K562 (cell line): Measurements from ENCODE around the gene ATP2B1. TPM values are rescaled to one million over a fixed set of nuclear protein-coding genes. Genes with fewer than 3 reads are reported as not detected.
A peak's percentile ranks its signal among the peaks of the same experiment; 100 is the strongest.

Source experiments
- ATAC-seq: fragments of 200-7000 bp; cut with Tn5 transposase; 3 replicates; pipeline ENCODE4 v1.9.1; 2020; ENCODE audit warnings: moderate library complexity
- BruUV-seq: library from RNA; stranded (reverse); fragments of 400-500 nt; replicated peaks from 2 replicates; lab custom pipeline; 2021; lab: Mats Ljungman, UMichigan
- CTCF ChIA-PET: fragments of 300-600 bp; formaldehyde crosslinking; extraction: SDS; loops from one replicate; lab custom pipeline; 2021; ENCODE audit warnings: low intra/inter-chr PET ratio; lab: Yijun Ruan, JAX
- POLR2A ChIA-PET: fragments of 300-600, 350-650 bp; sonication (Branson Sonifier 250); formaldehyde crosslinking; extraction: SDS; loops from one replicate; lab custom pipeline; 2021; ENCODE audit warnings: antibody characterized with exemption, inconsistent platforms; lab: Yijun Ruan, JAX
- DNase-seq, 4 experiments: peaks; one replicate each; pipeline versions ENCODE4 v3.0.0 to v3.0.0-alpha.2; 2011 to 2018; ENCODE audit warnings: low spot score in 3 of 4, mixed read lengths in 3 of 4; ENCODE audit errors: extremely low read depth in 1 of 4
- FAIRE-seq: peaks from 2 replicates; lab custom pipeline; 2011; peaks lifted over from hg19 to GRCh38; lab: Jason Lieb, UNC
- H2AFZ ChIP-seq: 2 replicates; pipeline ENCODE4 v1.6.0; 2011; ENCODE audit warnings: low read depth, low read length, control low read depth, inconsistent platforms
- H3K27ac ChIP-seq: fragments of 200-600 bp; 3 replicates; pipeline ENCODE4 v1.8.0; 2011; ENCODE audit warnings: low read depth, mild to moderate bottlenecking, control low read depth, inconsistent platforms, low read length, moderate library complexity, mixed read lengths; ENCODE audit errors: extremely low read depth
- H3K27me3 ChIP-seq, 2 experiments: fragments of 300-600 bp in 1 of 2; 2 replicates in 1 of 2; 3 replicates in 1 of 2; pipeline versions ENCODE4 v1.6.0 to v1.8.0; 2011; ENCODE audit warnings: inconsistent platforms in 2 of 2, low read length in 2 of 2, mild to moderate bottlenecking in 1 of 2, mixed read lengths in 1 of 2, moderate library complexity in 1 of 2; ENCODE audit not compliant: control insufficient read depth in 2 of 2, insufficient read depth in 2 of 2
- H3K36me3 ChIP-seq: fragments of 300-600 bp; 3 replicates; pipeline ENCODE4 v1.8.0; 2011; ENCODE audit warnings: mild to moderate bottlenecking, low read length, inconsistent platforms; ENCODE audit not compliant: control insufficient read depth, insufficient read depth
- H3K4me1 ChIP-seq, 2 experiments: fragments of 200-600 bp in 1 of 2; replicated peaks in 1 of 2; 2 replicates in 1 of 2; 3 replicates in 1 of 2; pipeline versions ENCODE4 v1.5.1 to v1.8.0; 2011; ENCODE audit warnings: inconsistent platforms in 2 of 2, low read length in 2 of 2, mild to moderate bottlenecking in 1 of 2, mixed read lengths in 1 of 2, moderate library complexity in 1 of 2; ENCODE audit not compliant: control insufficient read depth in 2 of 2, insufficient read depth in 2 of 2
- H3K4me2 ChIP-seq: 2 replicates; pipeline ENCODE4 v1.6.1; 2011; ENCODE audit warnings: low read length, control low read depth, inconsistent platforms, mixed read lengths; ENCODE audit not compliant: insufficient read depth
- H3K4me3 ChIP-seq: fragments of 200-600 bp; sonication (generic), shearing (Covaris generic); 2 replicates; pipeline ENCODE4 v1.5.1; 2016; ENCODE audit warnings: control low read depth, inconsistent platforms
- H3K79me2 ChIP-seq: fragments of 200-600 bp; 3 replicates; pipeline ENCODE4 v1.8.0; 2011; ENCODE audit warnings: low read length, inconsistent platforms; ENCODE audit not compliant: control insufficient read depth, insufficient read depth
- H3K9ac ChIP-seq, 2 experiments: 2 replicates each; pipeline versions ENCODE4 v1.6.0 to v1.6.1; 2011; ENCODE audit warnings: low read depth in 2 of 2, low read length in 2 of 2, control low read depth in 1 of 2, inconsistent platforms in 1 of 2, mild to moderate bottlenecking in 1 of 2, mixed read lengths in 1 of 2; ENCODE audit not compliant: insufficient read depth in 1 of 2
- H3K9me1 ChIP-seq: one replicate; pipeline ENCODE4 v1.6.0; 2011; ENCODE audit warnings: inconsistent platforms, mild to moderate bottlenecking, low read length, moderate library complexity; ENCODE audit not compliant: control insufficient read depth, insufficient read depth
- H3K9me3 ChIP-seq: replicated peaks from 2 replicates; pipeline ENCODE4 v1.5.1; 2011; ENCODE audit warnings: low read depth, low read length, inconsistent platforms; ENCODE audit not compliant: control insufficient read depth, insufficient read depth
- H4K20me1 ChIP-seq: replicated peaks from 2 replicates; pipeline ENCODE4 v1.6.1; 2011; ENCODE audit warnings: low read length, inconsistent platforms, mixed read lengths; ENCODE audit not compliant: control insufficient read depth, insufficient read depth
- FOXO4 ChIP-seq: fragments of 450-650 bp; formaldehyde crosslinking; IDR thresholded peaks from 2 replicates; pipeline ENCODE4 v1.4.0; 2020; ENCODE audit warnings: mild to moderate bottlenecking, moderate library complexity
- HMBOX1 ChIP-seq: sonication (generic); IDR thresholded peaks from 2 replicates; pipeline ENCODE4 v1.6.1; 2016
- ID3 ChIP-seq, 2 experiments: fragments of 250-450 bp in 1 of 2; fragments of 450-650 bp in 1 of 2; sonication (Bioruptor Pico) in 1 of 2; IDR thresholded peaks; 2 replicates each; pipeline versions ENCODE4 v1.6.1 to v1.8.0; 2016 to 2021; ENCODE audit warnings: mild to moderate bottlenecking in 2 of 2, moderate library complexity in 2 of 2, missing compliant biosample characterization in 1 of 2, missing genetic modification characterization in 1 of 2
- MAFG ChIP-seq: fragments of 450-650 bp; conservative IDR thresholded peaks from 2 replicates; pipeline ENCODE4 v1.6.1; 2016; ENCODE audit warnings: missing genetic modification characterization, missing compliant biosample characterization
- WGBS: fragments of 100-300 bp; shearing (Covaris generic); methylation state at CpG from one replicate; pipeline ENCODE4 v1.1.6; 2016; ENCODE audit warnings: low coverage, mixed read lengths; ENCODE audit not compliant: insufficient coverage; ENCODE audit errors: missing lambda C conversion rate; 5-methylcytosine and 5-hydroxymethylcytosine counted together
- in situ Hi-C: fragments of 300-500 bp; cut with MboI; formaldehyde crosslinking; loops from 4 replicates; pipeline ENCODE4 v1.15.0; 2018; ENCODE audit warnings: inconsistent platforms, mixed read lengths
- intact Hi-C: fragments of 100-400 bp; cut with micrococcal nuclease; formaldehyde crosslinking; loops from 2 replicates; pipeline ENCODE4 v1.14.2; 2022
- polyA plus RNA-seq, 8 experiments: library from polyadenylated mRNA; depleted of rRNA in 4 of 8; stranded (reverse) in 5 of 8; unstranded in 3 of 8; fragments of >200 nt; fragmentation: Nextera tagmentation in 2 of 8; fragmentation: Illumina TruSeq in 1 of 8; extraction: Ambion mirVana in 2 of 8; extraction: Trizol in 1 of 8; gene quantifications; 2 replicates each; pipeline versions ENCODE4 v1.2.1 to v1.2.3, GENCODE V29; 2011 to 2014; ENCODE audit warnings: inconsistent platforms in 1 of 8, missing spikeins in 1 of 8
- total RNA-seq, 7 experiments: library from RNA; depleted of rRNA in 6 of 7; stranded (reverse); fragments of >200 nt in 6 of 7; fragmentation: Illumina TruSeq in 2 of 7; extraction: Trizol in 2 of 7; gene quantifications; 2 replicates each; pipeline versions ENCODE4 v1.2.1 to v1.2.3, GENCODE V29; 2011 to 2021; ENCODE audit warnings: low replicate concordance in 1 of 7

Gene ATP2B1
- total and polyA plus RNA-seq, 9 of the 15 experiments (the other 6 are each of a cell fraction or from before 2014, with no cell fraction given) = 8.6 to 39.0 (median 27.8) TPM

GRCh38 chr12:89634508-89634907 lies 74.1 kb downstream of the ATP2B1 start:
- in situ Hi-C loops = no loop called here
- H3K4me2 ChIP-seq = no peak overlapping the region
- no peak for DNase-seq
- no peaks in the 10 kb centered on the region; a peak in 1 of 5 replicates for H3K4me1 ChIP-seq
- no peak overlapping the region for H2AFZ ChIP-seq
- H3K9ac ChIP-seq = no peak overlapping the region
- H3K79me2 ChIP-seq = no peaks in the 10 kb centered on the region
- BruUV-seq = no TSS peak
- no peaks in the 10 kb centered on the region for H3K27me3 ChIP-seq
- ChIA-PET CTCF (no interaction called here), POLR2A (interaction anchor here (1.7 kb wide), 1 partner anchor 29 kb away, joined by 3 read pairs; no protein-coding TSS in a partner anchor)
- H4K20me1 ChIP-seq = no peaks in the 10 kb centered on the region
- ATAC-seq = no peak
- no peaks in the 10 kb centered on the region for H3K9me3 ChIP-seq
- WGBS = 100% methylated on average over 3 of the region's 3 CpGs
- H3K36me3 ChIP-seq = peaks cover 26% of the 10 kb centered on the region
- TF ChIP-seq MAFG = no peak
- H3K9me1 ChIP-seq = no peaks in the 10 kb centered on the region
- no peak for FAIRE-seq
- no peak overlapping the region for H3K4me3 ChIP-seq
- H3K27ac ChIP-seq = no peak overlapping the region
- intact Hi-C loops = no loop called here

- no peak for FAIRE-seq
- H3K36me3 ChIP-seq = peaks cover 39% of the 10 kb centered on the region
- no peaks in the 10 kb centered on the region for H3K9me3 ChIP-seq
- H2AFZ ChIP-seq = no peak overlapping the region
- H3K4me3 ChIP-seq = no peak overlapping the region
- WGBS = 100% methylated on average over 1 of the region's 1 CpG
- no TSS peak for BruUV-seq
- TF ChIP-seq HMBOX1 = peak; percentile 49; the same call in 1 of the 2 replicates
- no peak for TF ChIP-seq ID3 (CRISPR knock-in tag; IDR thresholded peaks at IDR 0.05)
- no peak for TF ChIP-seq ID3 (tag; IDR thresholded peaks at IDR 0.05)
- TF ChIP-seq FOXO4 = no peak
- no peak overlapping the region for H3K9ac ChIP-seq
- ATAC-seq = no peak
- H3K79me2 ChIP-seq = no peaks in the 10 kb centered on the region
- in situ Hi-C loops (no loop called here), intact Hi-C loops (no loop called here)
- H3K9me1 ChIP-seq = no peaks in the 10 kb centered on the region
- H3K27me3 ChIP-seq = no peaks in the 10 kb centered on the region
- no peak for DNase-seq
- H3K4me2 ChIP-seq = no peak overlapping the region
- H4K20me1 ChIP-seq = no peaks in the 10 kb centered on the region
- no peaks in the 10 kb centered on the region; a peak in 1 of 5 replicates for H3K4me1 ChIP-seq
- no peak overlapping the region for H3K27ac ChIP-seq
- ChIA-PET CTCF (no interaction called here), POLR2A (interaction anchor here (1.1 to 1.7 kb wide), 3 partner anchors 18 to 33 kb away, joined by 3 read pairs; no protein-coding TSS in a partner anchor)
Measured at GRCh38 chr12:89632778-89633177, 75.9 kb downstream of the ATP2B1 start.
